Heart left ventricle (tissue), 16 donors: ENCODE results near the gene APLF. TPM values are rescaled to one million over a fixed set of nuclear protein-coding genes. Genes with fewer than 3 reads are reported as not detected.
"Not testable (repeated sequence)": the region's sequence is repeated elsewhere in the genome, so short reads cannot be mapped to it uniquely, and the experiment has no call there.

Experiments used
- ATAC-seq, 4 donors: fragments of 200-7000 bp; cut with Tn5 transposase; one replicate each; pipeline ENCODE4 v1.9.1; 2020 to 2022; ENCODE audit warnings: moderate library complexity in 4 of 4, mild to moderate bottlenecking in 3 of 4, moderate number of reproducible peaks in 1 of 4
- DNase-seq, 5 donors: peaks; one replicate each; pipeline ENCODE4 v3.0.0-alpha.2; 2020
- H3K27ac ChIP-seq, 12 donors: fragments of 200-600 bp; sonication (generic) in 4 of 12; one replicate each; pipeline versions ENCODE4 v1.5.0 to v1.8.0; 2016 to 2022; ENCODE audit warnings: mild to moderate bottlenecking in 2 of 12
- H3K27me3 ChIP-seq, 9 donors: fragments of 200-600 bp; sonication (generic) in 2 of 9; one replicate each; pipeline versions ENCODE4 v1.5.1 to v1.8.0; 2016 to 2022; ENCODE audit warnings: mild to moderate bottlenecking in 3 of 9
- H3K36me3 ChIP-seq, 9 donors: fragments of 200-600 bp; sonication (generic) in 2 of 9; one replicate each; pipeline versions ENCODE4 v1.5.0 to v1.8.0; 2018 to 2022; ENCODE audit warnings: mild to moderate bottlenecking in 2 of 9
- H3K4me1 ChIP-seq, 12 donors: fragments of 200-600 bp; sonication (generic) in 4 of 12; one replicate each; pipeline versions ENCODE4 v1.5.0 to v1.8.0; 2016 to 2022; ENCODE audit warnings: mild to moderate bottlenecking in 3 of 12
- H3K4me3 ChIP-seq, 12 donors: fragments of 200-600 bp; sonication (generic) in 4 of 12; one replicate each; pipeline versions ENCODE4 v1.5.0 to v1.8.0; 2017 to 2022; ENCODE audit warnings: mild to moderate bottlenecking in 9 of 12, moderate library complexity in 4 of 12
- H3K9me3 ChIP-seq, 12 donors: fragments of 200-600 bp; sonication (generic) in 4 of 12; one replicate each; pipeline versions ENCODE4 v1.5.0 to v1.8.0; 2016 to 2022; ENCODE audit warnings: mild to moderate bottlenecking in 1 of 12
- POLR2A ChIP-seq, 2 donors: fragments of 450-650 bp; IDR thresholded peaks; one replicate each; pipeline ENCODE4 v1.6.1; 2017; ENCODE audit warnings: antibody characterized with exemption in 2 of 2, mild to moderate bottlenecking in 2 of 2, moderate library complexity in 2 of 2
- WGBS, 4 donors: extraction: QIAGEN DNeasy Blood & Tissue Kit in 2 of 4; methylation state at CpG; one replicate each; pipeline versions ENCODE4 v1.1.5 to v1.1.7; 2013 to 2018; 5-methylcytosine and 5-hydroxymethylcytosine counted together
- intact Hi-C, 10 donors: fragments of 100-400 bp; cut with DNase I; formaldehyde crosslinking; loops; one replicate each; pipeline versions ENCODE4 v1.11.1 to v1.14.2; 2022
- polyA plus RNA-seq, 2 donors: library from polyadenylated mRNA; stranded (reverse); fragments of 200-250 nt; gene quantifications; one replicate each; pipeline ENCODE4 v1.2.3, GENCODE V29; 2013
- total RNA-seq, 9 donors: library from RNA; depleted of rRNA in 2 of 9; stranded (reverse); fragments of >200 nt in 2 of 9; fragmentation: NEBNext Ultra II Directional in 3 of 9; extraction: Animal tissue kit (Norgen Biotek cat#: 25700) in 3 of 9; gene quantifications; one replicate each; pipeline versions ENCODE4 v1.1.0 to v1.2.4, GENCODE V29; 2016 to 2023
- TF ChIP-seq, protein P1 (sequence below), 12 donors: fragments of 200-600 bp; sonication (generic) in 4 of 12; IDR thresholded peaks; one replicate each; pipeline versions ENCODE4 v1.5.0 to v1.8.0; 2018 to 2022; ENCODE audit warnings: antibody characterized with exemption in 12 of 12, mild to moderate bottlenecking in 5 of 12
- donor health status: ischemic (EF 13 %, LVEDD 7.1; RV severe dilation, severe dysfunction).
- donor health status: healthy with polysubstance abuse.
- donor health status: DM: no; HTN: yes; CAD: no.
- donor health status: DM: no; HTN: no; CAD: no.
- donor health status: ischemic (EF 25% LVEDD 6.9; RV normal size, moderate dysfunction).
- donor health status: ischemic (EF 25% LVEDD 5.7; RV mildly dilated, moderate dysfunction).
- donor health status: healthy.
- donor health status: DM: yes; HTN: yes; CAD: no.
- donor health status: ischemic (EF 35%, LVEDD 5.7; RV mildly dilated, moderate dysfunction).
- donor health status: nonischemic (EF 11% LVEDD 7.7; RV severe dilation, severe dysfunction).
- donor health status: DM: yes; HTN: yes; CAD: no.
- donor health status: PGD.
- donor health status: ischemic (EF 29% LVEDD 5.4; RV normal size, mild dysfunction).
- donor health status: nonischemic (EF 23%, LVEDD 6.1; RV moderate dilation, normal function).

The APLF gene
- total and polyA plus RNA-seq, 11 donors = 0.64 to 7.9 (median 4.3) TPM

DNA sequence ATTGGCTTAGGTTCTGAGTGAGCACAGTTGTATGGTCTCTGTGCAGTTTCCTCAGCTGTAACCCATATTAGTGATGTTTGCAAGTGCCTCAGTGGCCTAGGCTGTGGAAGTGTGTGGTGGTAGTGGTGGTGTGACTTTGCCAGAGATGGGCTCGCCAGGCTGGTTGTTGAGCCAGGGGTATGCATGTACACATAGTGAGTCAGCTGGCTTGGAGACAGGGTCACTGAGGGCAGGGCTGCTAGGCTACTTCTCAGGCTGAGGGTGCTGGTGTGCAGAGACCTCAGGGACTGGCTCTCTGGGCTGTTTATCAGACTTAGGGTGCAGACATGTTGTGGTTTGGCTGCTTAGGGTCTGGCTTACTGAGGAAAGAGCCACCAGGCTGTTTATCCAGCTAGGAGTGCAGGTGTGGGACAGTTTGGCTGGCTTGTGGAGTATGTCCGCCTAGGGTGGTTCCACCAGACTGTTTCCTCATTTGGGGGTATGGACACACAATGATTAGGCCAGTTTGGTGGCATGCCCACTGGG lies 15.0 kb downstream of the APLF start:
- no peaks in the 10 kb centered on the region for H3K27me3 ChIP-seq
- no peaks in the 10 kb centered on the region for H3K36me3 ChIP-seq
- intact Hi-C loops = loop anchor here in 6 of 10 donors (10.0 kb wide), 4 partner anchors 112 to 442 kb away; no protein-coding TSS in a partner anchor
- TF ChIP-seq, protein P1, sequence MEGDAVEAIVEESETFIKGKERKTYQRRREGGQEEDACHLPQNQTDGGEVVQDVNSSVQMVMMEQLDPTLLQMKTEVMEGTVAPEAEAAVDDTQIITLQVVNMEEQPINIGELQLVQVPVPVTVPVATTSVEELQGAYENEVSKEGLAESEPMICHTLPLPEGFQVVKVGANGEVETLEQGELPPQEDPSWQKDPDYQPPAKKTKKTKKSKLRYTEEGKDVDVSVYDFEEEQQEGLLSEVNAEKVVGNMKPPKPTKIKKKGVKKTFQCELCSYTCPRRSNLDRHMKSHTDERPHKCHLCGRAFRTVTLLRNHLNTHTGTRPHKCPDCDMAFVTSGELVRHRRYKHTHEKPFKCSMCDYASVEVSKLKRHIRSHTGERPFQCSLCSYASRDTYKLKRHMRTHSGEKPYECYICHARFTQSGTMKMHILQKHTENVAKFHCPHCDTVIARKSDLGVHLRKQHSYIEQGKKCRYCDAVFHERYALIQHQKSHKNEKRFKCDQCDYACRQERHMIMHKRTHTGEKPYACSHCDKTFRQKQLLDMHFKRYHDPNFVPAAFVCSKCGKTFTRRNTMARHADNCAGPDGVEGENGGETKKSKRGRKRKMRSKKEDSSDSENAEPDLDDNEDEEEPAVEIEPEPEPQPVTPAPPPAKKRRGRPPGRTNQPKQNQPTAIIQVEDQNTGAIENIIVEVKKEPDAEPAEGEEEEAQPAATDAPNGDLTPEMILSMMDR (IDR thresholded peaks at IDR 0.05) = no peak
- no peak for TF ChIP-seq POLR2A (IDR thresholded peaks at IDR 0.05)
- peaks cover 0 to 3% (median 0%) of the 10 kb centered on the region in 12 donors for H3K9me3 ChIP-seq
- ATAC-seq (no peak), DNase-seq (no peak)
- H3K27ac ChIP-seq = no peak overlapping the region
- 87 to 96% (median 91%) methylated on average over 2 of the region's 2 CpGs for WGBS, 4 donors
- H3K4me1 ChIP-seq = no peaks in the 10 kb centered on the region
- no peak overlapping the region for H3K4me3 ChIP-seq

DNA sequence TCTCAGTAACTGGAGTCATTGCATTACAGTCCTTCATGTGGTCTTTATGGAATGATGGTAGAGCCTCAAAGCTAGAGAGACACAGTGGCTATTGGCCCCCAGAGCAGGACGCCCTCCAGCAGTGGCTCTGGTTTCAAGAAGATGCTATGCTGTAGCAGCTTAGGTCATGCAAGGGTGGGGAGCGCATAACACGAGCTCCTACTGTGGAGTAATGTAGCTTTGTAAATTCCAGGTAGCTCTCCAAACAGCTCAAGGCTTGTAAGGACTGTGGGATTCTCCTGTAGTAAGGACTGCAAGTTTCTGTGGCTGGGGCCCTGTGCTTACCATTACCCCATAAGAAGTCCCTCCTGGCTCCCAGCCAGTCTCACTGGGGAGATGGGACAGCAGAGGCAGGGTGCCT lies 15.6 kb downstream of the APLF start:
- intact Hi-C loops = loop anchor here in 6 of 10 donors (10.0 kb wide), 4 partner anchors 112 to 442 kb away; no protein-coding TSS in a partner anchor
- no peaks in the 10 kb centered on the region for H3K27me3 ChIP-seq
- ATAC-seq = no peak
- no peaks in the 10 kb centered on the region for H3K36me3 ChIP-seq
- no peak overlapping the region for H3K4me3 ChIP-seq
- no peak overlapping the region for H3K27ac ChIP-seq
- TF ChIP-seq, protein P1 (IDR thresholded peaks at IDR 0.05) = no peak
- TF ChIP-seq POLR2A (IDR thresholded peaks at IDR 0.05) = no peak
- DNase-seq = no peak
- peaks cover 0 to 3% (median 0%) of the 10 kb centered on the region in 12 donors for H3K4me1 ChIP-seq
- H3K9me3 ChIP-seq = peaks cover 0 to 3% (median 0%) of the 10 kb centered on the region in 12 donors
- WGBS, 4 donors = 86 to 94% (median 90%) methylated on average over 3 of the region's 3 CpGs

DNA sequence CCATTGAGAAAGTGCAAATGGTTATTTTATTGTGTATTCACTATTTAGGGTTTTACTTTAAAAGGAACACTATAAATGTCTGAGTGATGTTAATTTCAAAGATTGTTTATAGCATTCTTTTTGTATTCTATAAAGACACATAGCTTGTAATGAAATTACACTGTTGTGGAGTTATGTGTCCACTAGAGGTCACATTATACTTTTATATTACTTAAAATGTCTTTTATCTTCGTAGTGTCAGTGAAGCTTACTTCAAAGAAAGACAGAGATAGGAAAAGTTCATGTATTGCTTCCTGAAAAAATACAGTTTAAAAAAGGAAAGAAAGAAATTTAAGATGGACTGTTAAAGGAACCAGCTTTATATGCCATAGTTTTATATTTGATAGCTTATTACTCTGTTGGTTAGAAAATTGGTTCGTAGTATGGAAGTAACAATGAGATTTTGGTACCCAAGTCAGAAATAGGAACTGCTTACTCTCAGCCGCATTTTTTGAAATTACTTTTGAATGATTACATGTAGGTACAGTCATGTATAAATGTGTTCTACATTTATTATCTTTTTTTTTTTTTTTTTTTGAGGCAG lies 20.5 kb downstream of the APLF start:
- no peak for TF ChIP-seq POLR2A (IDR thresholded peaks at IDR 0.05)
- TF ChIP-seq, protein P1 (IDR thresholded peaks at IDR 0.05) = peak; percentile 37 to 70 (median 54)
- no peak overlapping the region for H3K4me3 ChIP-seq
- DNase-seq = no peak
- no peak overlapping the region for H3K27ac ChIP-seq
- H3K27me3 ChIP-seq = no peaks in the 10 kb centered on the region
- ATAC-seq = no peak
- H3K36me3 ChIP-seq = no peaks in the 10 kb centered on the region
- intact Hi-C loops = loop anchor here (5.0 to 10.0 kb wide), 9 partner anchors 107 to 439 kb away; no protein-coding TSS in a partner anchor
- WGBS, 4 donors = 49 to 61% (median 52%) methylated on average over 3 of the region's 3 CpGs
- no peaks in the 10 kb centered on the region for H3K9me3 ChIP-seq
- peaks cover 0 to 3% (median 0%) of the 10 kb centered on the region in 12 donors for H3K4me1 ChIP-seq

DNA sequence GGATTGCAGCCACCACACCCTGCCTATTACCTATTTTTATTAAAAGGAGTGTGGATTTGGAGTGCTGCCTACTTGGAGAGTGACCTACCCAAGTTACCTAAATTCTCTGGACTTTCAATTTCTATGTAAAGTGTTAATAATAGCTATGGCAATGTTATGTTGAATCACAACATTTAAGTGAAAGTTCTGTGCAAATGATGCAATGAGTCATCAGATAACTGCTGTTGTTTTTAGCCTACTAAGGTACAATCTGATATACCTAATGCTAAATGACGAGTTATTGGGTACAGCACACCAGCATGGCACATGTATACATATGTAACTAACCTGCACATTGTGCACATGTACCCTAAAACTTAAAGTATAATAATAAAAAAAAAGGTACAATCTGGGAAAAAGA lies 21.2 kb downstream of the APLF start:
- not testable (repeated sequence) for ATAC-seq, DNase-seq
- WGBS, 4 donors = 89 to 97% (median 93%) methylated on average over 1 of the region's 1 CpG

More for the DNA sequence above, 21.2 kb downstream of the APLF start:
- H3K9me3 ChIP-seq, H3K36me3 ChIP-seq, H3K27ac ChIP-seq, H3K4me3 ChIP-seq, H3K27me3 ChIP-seq, H3K4me1 ChIP-seq: not testable (repeated sequence)
- intact Hi-C loops = loop anchor here (5.0 to 10.0 kb wide), 9 partner anchors 106 to 439 kb away; no protein-coding TSS in a partner anchor
